Measurements from ENCODE around the gene NTSR1.

DNA sequence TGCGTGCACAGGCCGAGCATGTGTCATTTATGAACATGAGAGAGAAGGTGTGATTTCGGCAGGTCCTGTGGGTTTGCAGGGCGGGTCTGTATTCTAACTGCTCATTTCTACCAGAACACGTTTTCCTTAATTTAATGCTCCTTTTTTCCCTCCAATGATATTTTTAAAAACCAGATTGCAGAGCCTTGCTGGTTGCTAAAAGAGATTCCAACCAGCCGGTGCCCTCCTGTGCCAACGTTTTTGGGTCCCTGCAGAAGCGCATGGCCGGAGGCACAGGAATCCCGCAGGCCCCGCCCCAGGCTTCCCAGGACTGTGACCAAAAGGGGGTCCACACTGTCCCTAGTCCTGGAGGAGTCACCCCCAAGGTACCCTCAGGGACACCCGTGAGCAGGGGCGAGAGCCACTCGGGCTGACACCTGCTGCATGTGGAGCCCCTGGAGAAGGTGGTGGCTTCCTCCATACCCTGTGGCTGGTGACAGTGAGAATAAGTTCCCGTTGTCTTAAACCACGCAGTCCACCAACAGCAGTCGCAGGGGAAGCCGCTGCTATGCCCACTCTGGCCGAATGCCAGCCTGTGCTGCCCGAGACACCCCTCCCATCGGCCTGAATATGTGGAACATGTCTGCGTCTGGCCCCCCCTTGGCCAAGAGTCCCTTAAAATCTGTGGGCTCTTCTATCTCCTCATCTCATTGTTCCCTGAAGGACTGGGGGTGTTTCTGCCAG, 15.7 kb upstream of the NTSR1 start:
- TF ChIP-seq NPAS2 (CRISPR knock-in tag; IDR thresholded peaks at IDR 0.05; ENCODE audit: borderline replicate concordance), result no peak
- TF ChIP-seq, protein P1, sequence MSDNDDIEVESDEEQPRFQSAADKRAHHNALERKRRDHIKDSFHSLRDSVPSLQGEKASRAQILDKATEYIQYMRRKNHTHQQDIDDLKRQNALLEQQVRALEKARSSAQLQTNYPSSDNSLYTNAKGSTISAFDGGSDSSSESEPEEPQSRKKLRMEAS (IDR thresholded peaks at IDR 0.05), result no peak
- TF ChIP-seq, protein P2, sequence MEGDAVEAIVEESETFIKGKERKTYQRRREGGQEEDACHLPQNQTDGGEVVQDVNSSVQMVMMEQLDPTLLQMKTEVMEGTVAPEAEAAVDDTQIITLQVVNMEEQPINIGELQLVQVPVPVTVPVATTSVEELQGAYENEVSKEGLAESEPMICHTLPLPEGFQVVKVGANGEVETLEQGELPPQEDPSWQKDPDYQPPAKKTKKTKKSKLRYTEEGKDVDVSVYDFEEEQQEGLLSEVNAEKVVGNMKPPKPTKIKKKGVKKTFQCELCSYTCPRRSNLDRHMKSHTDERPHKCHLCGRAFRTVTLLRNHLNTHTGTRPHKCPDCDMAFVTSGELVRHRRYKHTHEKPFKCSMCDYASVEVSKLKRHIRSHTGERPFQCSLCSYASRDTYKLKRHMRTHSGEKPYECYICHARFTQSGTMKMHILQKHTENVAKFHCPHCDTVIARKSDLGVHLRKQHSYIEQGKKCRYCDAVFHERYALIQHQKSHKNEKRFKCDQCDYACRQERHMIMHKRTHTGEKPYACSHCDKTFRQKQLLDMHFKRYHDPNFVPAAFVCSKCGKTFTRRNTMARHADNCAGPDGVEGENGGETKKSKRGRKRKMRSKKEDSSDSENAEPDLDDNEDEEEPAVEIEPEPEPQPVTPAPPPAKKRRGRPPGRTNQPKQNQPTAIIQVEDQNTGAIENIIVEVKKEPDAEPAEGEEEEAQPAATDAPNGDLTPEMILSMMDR (CRISPR knock-in tag; IDR thresholded peaks at IDR 0.05), result no peak
- no peak for TF ChIP-seq ARHGAP35 (CRISPR knock-in tag; IDR thresholded peaks at IDR 0.05; ENCODE audit: borderline replicate concordance)
- TF ChIP-seq KDM1A (CRISPR knock-in tag; IDR thresholded peaks at IDR 0.05), result no peak
- TF ChIP-seq, protein P3, sequence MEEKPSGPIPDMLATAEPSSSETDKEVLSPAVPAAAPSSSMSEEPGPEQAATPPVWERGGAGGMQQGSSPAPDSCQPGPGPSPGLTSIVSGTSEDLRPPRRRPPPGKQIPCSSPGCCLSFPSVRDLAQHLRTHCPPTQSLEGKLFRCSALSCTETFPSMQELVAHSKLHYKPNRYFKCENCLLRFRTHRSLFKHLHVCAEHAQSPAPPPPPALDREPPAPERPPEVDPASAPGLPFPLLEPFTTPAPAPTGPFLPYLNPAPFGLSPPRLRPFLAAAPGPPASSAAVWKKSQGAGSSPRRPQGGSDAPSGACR (CRISPR knock-in tag; IDR thresholded peaks at IDR 0.05), result no peak
- no peak for TF ChIP-seq RBM22 (optimal IDR thresholded peaks at IDR 0.05; ENCODE audit: low read length)
- no peak for TF ChIP-seq RBM39 (IDR thresholded peaks at IDR 0.05; ENCODE audit: low read depth, low read length, poor library complexity, severe bottlenecking)
